ACC112 (cell line): ENCODE data around the gene NCOR1.
"Not testable (repeated sequence)": the region's sequence is repeated elsewhere in the genome, so short reads cannot be mapped to it uniquely, and the experiment has no call there.

ENCODE experiments used
- H2AFZ ChIP-seq: fragments of 200-600 bp; sonication (generic); one replicate; pipeline ENCODE4 v1.6.0; 2017; ENCODE audit warnings: antibody characterized with exemption, low read length; ENCODE audit not compliant: unreplicated experiment
- H3K27ac ChIP-seq: fragments of 200-600 bp; sonication (generic); 2 replicates; pipeline ENCODE4 v1.5.1; 2014; ENCODE audit warnings: low read depth, mild to moderate bottlenecking, antibody characterized with exemption, low read length, moderate library complexity
- H3K27me3 ChIP-seq: fragments of 200-600 bp; sonication (generic); 2 replicates; pipeline ENCODE4 v1.6.1; 2014; ENCODE audit warnings: mild to moderate bottlenecking, antibody characterized with exemption, low read length, moderate library complexity, mixed read lengths; ENCODE audit not compliant: insufficient read depth
- H3K36me3 ChIP-seq: fragments of 200-600 bp; sonication (generic); 2 replicates; pipeline ENCODE4 v1.6.1; 2016; ENCODE audit warnings: mild to moderate bottlenecking, antibody characterized with exemption, low read length, moderate library complexity, mixed read lengths; ENCODE audit not compliant: insufficient read depth
- H3K4me1 ChIP-seq: fragments of 200-600 bp; sonication (generic); one replicate; pipeline ENCODE4 v1.6.1; 2016; ENCODE audit warnings: low read length, mixed read lengths; ENCODE audit not compliant: insufficient read depth, unreplicated experiment, control insufficient read depth
- H3K4me3 ChIP-seq: fragments of 200-600 bp; sonication (generic); 2 replicates; pipeline ENCODE4 v1.5.1; 2014; ENCODE audit warnings: mild to moderate bottlenecking, low read depth, low read length
- H3K79me2 ChIP-seq: fragments of 200-600 bp; sonication (generic); one replicate; pipeline ENCODE4 v1.6.0; 2016; ENCODE audit warnings: low read length; ENCODE audit not compliant: control insufficient read depth, unreplicated experiment, insufficient read depth

The NCOR1 gene

GRCh38 chr17:16121915-16122314 lies 93.4 kb downstream of the NCOR1 start:
- Histone ChIP-seq H2AFZ (no peak overlapping the region), H3K79me2 (no peaks in the 10 kb centered on the region), H3K4me3 (no peak overlapping the region), H3K27me3 (no peaks in the 10 kb centered on the region), H3K27ac (no peak overlapping the region), H3K4me1 (no peaks in the 10 kb centered on the region), H3K36me3 (peaks cover 45% of the 10 kb centered on the region)

DNA sequence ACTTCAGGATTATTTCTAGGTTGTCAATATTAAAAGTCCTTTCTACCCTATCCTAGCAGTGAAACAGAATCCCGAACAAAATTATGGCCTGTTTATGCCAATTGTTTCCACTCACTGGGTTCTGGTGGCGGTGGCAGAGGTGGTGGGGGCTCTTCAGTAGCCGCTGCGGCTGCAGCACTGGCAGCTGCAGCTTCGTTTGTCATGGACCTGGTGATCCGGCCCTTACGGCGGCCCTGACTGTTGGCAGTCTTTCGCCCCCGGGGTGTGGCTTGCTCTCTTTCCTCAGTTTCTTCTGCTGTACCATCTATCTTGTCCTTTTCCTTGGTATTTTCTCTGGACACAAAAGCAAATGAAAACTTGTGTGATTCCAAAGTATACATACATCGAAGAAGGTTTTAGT lies 94.4 kb downstream of the NCOR1 start:
- Histone ChIP-seq H3K27me3 (no peaks in the 10 kb centered on the region), H2AFZ (no peak overlapping the region), H3K4me1 (no peaks in the 10 kb centered on the region), H3K36me3 (peaks cover 47% of the 10 kb centered on the region), H3K4me3 (no peak overlapping the region), H3K79me2 (no peaks in the 10 kb centered on the region), H3K27ac (no peak overlapping the region)

DNA sequence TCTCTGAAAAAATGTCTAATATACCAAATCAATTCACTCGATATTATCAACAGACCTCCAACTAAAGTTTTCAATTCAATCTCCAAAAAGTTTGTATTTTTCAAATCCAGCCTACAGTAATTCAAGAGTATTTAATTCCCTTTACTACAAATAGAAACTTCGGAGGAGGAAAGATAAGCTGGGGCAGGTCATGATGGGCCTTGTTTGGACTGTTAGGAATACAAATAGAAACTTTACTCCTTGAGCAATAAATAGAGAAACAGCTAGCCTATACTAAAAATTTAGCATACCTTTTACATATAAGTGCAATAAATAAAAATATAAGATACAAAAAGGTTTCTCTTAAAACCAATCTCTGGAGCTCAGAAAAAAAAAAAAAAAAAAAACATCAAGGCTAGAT lies 98.2 kb downstream of the NCOR1 start:
- Histone ChIP-seq H3K4me3 (no peak overlapping the region), H3K27me3 (no peaks in the 10 kb centered on the region), H3K27ac (no peak overlapping the region), H3K4me1 (no peaks in the 10 kb centered on the region), H3K79me2 (no peaks in the 10 kb centered on the region), H2AFZ (no peak overlapping the region), H3K36me3 (peaks cover 57% of the 10 kb centered on the region)

DNA sequence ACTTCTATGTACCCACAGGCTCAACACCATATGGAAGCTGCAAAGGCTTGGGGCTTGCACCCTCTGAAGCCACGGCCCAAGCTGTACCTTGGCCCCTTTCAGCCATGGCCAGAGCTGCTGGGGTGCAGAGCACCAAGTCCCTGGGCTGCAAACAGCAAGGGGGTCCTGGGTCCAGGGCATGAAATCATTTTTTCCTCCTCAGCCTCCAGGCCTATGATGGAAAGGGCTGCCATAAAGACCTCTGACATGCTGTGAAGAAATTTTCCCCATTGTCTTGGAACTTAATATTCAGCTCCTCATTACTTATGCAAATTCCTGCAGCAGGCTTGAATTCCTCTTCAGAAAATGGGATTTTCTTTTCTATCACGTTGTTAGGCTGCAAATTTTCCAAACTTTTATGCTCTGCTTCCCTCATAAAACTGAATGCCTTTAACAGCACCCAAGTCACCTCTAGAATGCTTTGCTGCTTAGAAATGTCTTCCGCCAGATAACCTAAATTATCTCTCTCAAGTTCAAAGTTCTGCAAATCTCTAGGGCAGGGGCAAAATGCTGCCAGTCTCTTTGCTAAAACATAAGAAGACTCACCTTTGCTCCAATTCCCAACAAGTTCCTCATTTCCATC lies 100.1 kb downstream of the NCOR1 start:
- not testable (repeated sequence) for H3K4me1 ChIP-seq, H3K79me2 ChIP-seq, H3K27me3 ChIP-seq, H3K4me3 ChIP-seq, H3K27ac ChIP-seq, H2AFZ ChIP-seq
- H3K36me3 ChIP-seq = peaks cover 55% of the 10 kb centered on the region

- H2AFZ ChIP-seq = no peak overlapping the region
- no peak overlapping the region for H3K27ac ChIP-seq
- H3K4me1 ChIP-seq = no peaks in the 10 kb centered on the region
- no peaks in the 10 kb centered on the region for H3K27me3 ChIP-seq
- H3K79me2 ChIP-seq = peaks cover 7% of the 10 kb centered on the region
- no peak overlapping the region for H3K4me3 ChIP-seq
- H3K36me3 ChIP-seq = peaks cover 16% of the 10 kb centered on the region; the same call in 1 of the 2 replicates
These were observed 106.5 kb downstream of the NCOR1 start for GRCh38 chr17:16108871-16109270.

DNA sequence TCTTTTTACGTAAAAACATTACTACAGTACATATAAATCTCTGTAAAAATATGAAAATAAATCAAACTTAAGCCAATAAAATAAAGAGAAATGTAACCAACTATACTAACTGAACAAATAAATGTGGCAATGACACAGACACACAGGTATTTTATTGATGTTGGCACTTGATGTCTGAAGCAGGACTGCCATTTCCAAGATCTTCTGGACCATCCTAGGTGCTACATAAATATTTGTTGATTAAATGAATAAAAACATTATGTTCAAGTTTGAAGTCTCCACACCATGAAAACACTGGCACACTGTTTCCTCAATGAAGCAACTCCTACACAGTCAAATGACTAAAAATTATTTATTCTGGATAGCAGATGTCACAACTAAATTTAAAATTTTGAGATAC lies 106.9 kb downstream of the NCOR1 start:
- peaks cover 16% of the 10 kb centered on the region; the same call in 1 of the 2 replicates for H3K36me3 ChIP-seq
- H3K79me2 ChIP-seq = peaks cover 7% of the 10 kb centered on the region
- no peak overlapping the region for H3K27ac ChIP-seq
- no peak overlapping the region for H3K4me3 ChIP-seq
- H3K27me3 ChIP-seq = no peaks in the 10 kb centered on the region
- H3K4me1 ChIP-seq = no peaks in the 10 kb centered on the region
- no peak overlapping the region for H2AFZ ChIP-seq

GRCh38 chr17:16107165-16107770 lies 108.1 kb downstream of the NCOR1 start:
- Histone ChIP-seq H3K36me3 (peaks cover 16% of the 10 kb centered on the region; the same call in 1 of the 2 replicates), H3K27ac (no peak overlapping the region), H3K4me1 (no peaks in the 10 kb centered on the region)

GRCh38 chr17:16106161-16106891 lies 109.0 kb downstream of the NCOR1 start:
- Histone ChIP-seq H3K4me3 (no peak overlapping the region), H3K4me1 (no peaks in the 10 kb centered on the region), H2AFZ (no peak overlapping the region), H3K27me3 (no peaks in the 10 kb centered on the region), H3K79me2 (peaks cover 7% of the 10 kb centered on the region), H3K27ac (peak overlapping the region; percentile 28; the same call in 1 of the 2 replicates), H3K36me3 (peaks cover 16% of the 10 kb centered on the region; the same call in 1 of the 2 replicates)

More at GRCh38 chr17:16107165-16107770, 108.1 kb downstream of the NCOR1 start:
- H3K79me2 ChIP-seq = peaks cover 7% of the 10 kb centered on the region
- no peak overlapping the region for H2AFZ ChIP-seq
- H3K4me3 ChIP-seq = no peak overlapping the region
- H3K27me3 ChIP-seq = no peaks in the 10 kb centered on the region

DNA sequence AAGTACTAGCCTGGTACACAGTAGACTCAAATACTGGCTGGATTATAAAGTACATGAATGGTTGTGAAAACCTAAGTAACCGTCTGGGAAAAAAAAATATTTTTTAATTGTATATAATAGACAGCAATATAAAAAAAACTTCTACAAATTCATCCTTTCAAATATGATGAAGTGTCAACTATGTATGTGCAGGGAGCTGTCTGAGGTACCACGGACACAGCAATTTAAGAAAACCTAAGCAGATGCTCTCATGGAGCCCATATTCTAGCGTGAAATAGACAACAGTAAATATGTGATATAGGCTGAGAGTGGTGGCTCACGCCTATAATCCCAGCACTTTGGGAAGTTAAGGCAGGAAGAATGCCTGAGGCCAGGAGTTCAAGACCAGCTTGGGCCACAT lies 111.1 kb downstream of the NCOR1 start:
- H3K4me3 ChIP-seq = no peak overlapping the region
- H3K79me2 ChIP-seq = peaks cover 7% of the 10 kb centered on the region
- no peak overlapping the region for H3K27ac ChIP-seq
- H3K36me3 ChIP-seq = peaks cover 22% of the 10 kb centered on the region; the same call in 1 of the 2 replicates
- H3K27me3 ChIP-seq = no peaks in the 10 kb centered on the region
- no peaks in the 10 kb centered on the region for H3K4me1 ChIP-seq
- H2AFZ ChIP-seq = no peak overlapping the region

- H3K4me3 ChIP-seq = no peak overlapping the region
- peaks cover 32% of the 10 kb centered on the region for H3K36me3 ChIP-seq
- no peaks in the 10 kb centered on the region for H3K4me1 ChIP-seq
- no peaks in the 10 kb centered on the region for H3K27me3 ChIP-seq
- H3K79me2 ChIP-seq = peaks cover 2% of the 10 kb centered on the region
- no peak overlapping the region for H3K27ac ChIP-seq
- H2AFZ ChIP-seq = no peak overlapping the region
These were observed 113.9 kb downstream of the NCOR1 start for GRCh38 chr17:16101440-16101839.
